CD4-positive, alpha-beta T cell treated with Interleukin-17A for 4 hours (primary cell): Measurements from ENCODE around the gene ZNFX1.

Experiments used
- DNase-seq: peaks from one replicate; pipeline ENCODE4 v3.0.0-alpha.2; 2020; ENCODE audit warnings: mixed read lengths

The ZNFX1 gene

DNA sequence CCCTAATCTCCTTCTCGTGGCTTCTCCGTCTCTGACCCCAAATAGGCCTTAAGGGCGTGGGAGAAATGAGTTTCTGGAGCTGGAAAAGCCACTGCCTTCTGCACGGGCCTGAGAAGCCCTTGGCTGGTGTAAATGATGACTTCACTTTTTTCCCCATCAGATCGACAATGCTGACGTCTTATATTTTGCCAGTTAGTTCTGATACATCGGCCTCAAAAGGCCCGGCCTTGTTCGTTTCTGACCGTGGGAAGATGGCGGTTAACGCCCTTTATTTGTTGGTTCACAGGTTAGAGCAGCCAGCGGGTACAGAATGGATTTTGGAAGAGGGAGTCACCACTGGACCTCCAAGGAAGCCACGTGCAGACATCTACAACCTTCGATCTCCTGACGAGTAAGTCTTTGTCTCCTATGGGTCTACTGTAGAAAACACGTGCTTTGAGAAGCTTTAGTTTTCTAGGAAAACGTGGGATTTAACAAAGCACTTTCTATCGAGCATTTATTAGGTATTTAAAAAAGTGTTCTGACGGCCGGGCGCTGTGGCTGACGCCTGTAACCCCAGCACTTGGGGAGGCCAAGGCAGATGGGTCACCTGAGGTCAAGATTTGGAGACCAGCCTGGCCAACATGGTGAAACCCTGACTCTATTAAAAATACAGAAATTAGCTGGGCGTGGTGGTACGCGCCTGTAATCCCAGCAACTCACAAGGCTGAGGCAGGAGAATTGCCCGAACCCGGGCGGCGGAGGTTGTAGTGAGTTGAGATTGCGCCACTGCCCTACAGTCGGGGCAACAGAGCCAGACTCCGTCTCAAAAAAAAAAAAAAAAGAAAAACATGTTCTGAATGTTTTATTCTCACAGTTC, 1.2 kb upstream of the ZNFX1 start:
- peak; percentile 27 for DNase-seq

DNA sequence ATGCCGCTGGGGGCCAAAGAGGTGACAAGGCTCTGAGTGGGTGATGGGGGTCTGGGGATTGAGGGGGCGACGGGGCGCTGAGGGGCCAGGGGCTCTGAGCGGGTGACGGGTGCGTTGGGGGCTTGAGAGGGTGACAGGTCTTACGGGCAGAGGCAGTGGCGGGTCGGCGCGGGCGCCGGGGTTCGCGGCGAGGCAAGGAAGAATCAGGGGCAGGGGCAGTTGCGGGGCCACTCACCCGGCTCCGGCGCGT, 146 bp downstream of the ZNFX1 start:
- DNase-seq: no peak

DNA sequence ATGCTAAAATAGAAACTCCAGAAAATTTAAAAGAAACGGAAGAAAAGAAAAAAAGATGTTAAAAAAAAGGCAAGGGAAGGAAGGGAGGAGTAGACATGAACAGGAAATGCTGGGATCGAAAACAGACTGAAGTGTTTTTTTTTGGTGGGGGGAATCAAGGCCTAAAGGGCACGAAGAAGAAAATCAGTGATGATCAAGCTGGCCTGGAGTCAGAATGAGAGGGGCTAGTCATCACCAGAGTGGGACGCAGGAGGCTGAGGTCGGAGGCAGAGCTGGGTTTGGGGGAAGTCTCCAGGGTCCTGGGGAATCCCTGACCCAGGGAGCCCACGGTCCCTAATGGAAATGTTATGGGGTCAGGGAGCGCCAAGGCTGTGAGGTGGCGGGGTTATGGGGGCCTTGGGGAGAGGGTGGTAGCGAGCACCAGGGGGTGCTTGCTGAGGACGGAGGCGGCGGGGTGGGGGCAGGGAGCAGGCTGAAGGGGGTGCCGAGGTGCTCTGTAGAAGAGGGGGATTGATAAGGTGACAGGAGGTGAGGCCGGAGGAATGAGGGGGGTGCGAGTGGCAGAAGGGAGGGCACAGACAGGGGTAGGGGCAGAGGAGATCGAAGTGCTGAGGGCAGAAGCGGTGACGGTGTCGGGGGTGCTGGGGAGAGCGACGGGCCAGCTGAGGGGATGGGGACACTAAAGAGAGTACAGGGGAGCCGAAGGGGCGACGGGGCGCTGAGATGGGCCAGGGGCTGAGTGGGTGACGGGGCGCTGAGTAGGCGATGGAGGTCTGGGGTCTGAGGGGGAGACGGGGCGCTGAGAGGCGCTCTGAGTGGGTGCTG, 684 bp downstream of the ZNFX1 start:
- peak; percentile 33 for DNase-seq

DNA sequence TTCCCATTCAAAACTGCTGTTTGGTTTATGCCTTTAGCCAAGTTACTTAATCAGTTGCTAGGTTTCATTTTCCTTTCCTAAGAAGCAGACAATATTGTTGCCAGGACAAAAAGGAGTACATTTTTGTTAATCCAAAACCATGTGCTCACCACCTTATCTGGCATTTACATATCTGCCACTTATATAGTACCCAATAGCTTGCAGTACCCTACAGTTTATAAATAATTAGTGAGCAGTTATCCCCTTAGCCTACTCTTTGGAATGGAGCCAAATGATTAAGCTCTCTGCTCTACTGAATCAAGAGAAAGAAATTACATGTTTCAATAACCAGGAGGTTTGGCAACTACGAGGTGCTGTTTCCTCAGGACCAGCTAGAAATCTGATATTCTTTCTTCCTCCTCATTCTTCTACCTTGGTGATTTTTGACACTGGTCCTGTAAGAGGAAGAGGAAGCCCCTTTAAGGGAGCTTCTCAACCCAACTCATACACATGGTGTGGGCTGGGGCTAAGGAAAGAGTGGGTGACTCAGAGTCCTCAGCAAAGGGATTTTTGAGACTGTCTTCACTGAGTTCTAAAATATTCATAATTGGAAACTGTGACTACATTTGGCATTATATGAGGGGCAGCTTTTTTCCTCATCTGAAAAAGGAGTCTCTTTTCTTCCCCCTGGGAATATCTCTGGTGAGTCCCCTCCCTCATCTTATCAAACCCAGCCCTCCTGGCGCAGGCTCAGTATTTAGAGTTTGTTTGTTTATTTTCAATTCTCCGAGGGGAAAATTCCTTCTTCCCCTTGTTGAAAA, 1.5 kb downstream of the ZNFX1 start:
- DNase-seq: peak; percentile 59

DNA sequence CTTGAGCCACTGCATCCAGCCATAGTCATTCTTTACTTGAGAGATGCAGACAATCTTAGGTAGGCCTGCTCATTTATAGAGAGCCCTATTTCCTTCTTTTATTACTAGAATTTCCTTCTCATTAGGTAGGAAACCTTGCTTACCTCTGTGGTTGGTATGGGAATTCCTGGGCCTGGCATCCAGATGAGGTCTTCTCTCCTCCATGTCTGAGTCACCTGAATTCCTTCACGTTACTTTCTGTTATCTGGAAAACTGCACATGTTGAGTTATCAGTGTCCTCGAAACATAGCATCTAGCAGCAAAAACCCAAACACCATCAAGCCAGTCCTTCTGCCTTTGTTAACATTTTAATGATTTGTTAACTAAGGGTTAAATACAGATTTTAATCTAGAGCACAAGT, 2.2 kb downstream of the ZNFX1 start:
- DNase-seq: no peak

DNA sequence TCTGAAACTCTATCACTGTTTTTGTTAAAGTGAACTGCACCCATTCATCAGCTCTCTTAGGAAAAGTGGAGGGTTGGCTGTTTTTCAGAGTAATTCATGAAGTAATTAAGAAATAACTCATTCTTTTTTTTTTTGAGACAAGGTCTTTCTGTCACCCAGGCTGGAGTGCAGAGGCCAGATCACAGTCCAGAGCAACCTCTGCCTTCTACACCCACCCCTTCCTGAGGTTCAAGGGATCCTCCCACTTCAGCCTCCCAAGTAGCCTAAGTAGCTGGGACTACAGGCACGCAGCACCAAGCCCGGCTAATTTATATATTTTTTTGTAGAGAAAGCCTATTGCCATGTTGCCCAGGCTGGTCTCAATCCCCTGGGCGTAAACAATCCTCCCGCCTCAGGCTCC, 2.6 kb downstream of the ZNFX1 start:
- no peak for DNase-seq

DNA sequence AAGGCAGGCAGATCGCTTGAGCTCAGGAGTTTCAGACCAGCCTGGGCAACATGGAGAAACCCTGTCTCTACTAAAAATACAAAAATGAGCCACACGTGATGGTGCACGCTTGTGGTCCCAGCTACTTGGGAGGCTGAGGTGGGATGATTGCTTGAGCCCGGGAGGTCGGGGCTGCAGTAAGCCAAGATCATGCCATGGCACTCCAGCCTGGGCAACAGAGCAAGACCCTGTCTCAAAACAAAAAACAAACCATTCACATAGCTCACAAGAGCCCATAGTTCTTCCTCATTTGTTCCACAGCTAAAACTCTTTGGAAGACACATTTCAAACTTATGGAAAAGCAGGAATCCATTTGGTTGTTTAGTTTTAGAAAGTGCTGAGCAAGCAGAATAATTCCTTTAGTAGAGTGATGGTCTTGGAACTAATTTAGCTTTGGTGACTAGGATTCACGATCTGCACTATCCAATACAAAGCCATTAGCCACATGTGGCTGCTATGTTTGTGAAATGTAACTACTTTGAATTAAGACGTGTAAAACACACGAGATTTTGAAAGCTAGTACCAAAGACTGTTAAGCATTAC, 4.1 kb downstream of the ZNFX1 start:
- DNase-seq: no peak

DNA sequence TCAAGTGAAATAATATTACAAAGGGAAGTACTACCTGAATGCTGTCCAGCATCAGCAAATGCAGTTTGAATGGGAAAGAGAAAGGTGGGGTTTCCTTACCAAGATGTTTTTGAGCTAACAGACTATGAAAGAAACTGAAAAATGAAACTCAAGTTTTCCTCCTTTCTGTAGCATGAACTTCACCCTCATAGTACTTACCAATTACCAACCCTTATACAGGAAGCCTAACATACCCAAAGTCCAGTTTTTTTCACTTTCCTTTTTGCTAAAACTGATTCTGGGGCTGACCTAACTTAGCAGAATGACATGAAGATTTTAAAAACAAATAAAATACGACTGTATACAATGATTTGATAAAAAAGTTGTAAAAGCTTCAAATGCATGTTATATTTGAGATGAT, 5.2 kb downstream of the ZNFX1 start:
- no peak for DNase-seq

DNA sequence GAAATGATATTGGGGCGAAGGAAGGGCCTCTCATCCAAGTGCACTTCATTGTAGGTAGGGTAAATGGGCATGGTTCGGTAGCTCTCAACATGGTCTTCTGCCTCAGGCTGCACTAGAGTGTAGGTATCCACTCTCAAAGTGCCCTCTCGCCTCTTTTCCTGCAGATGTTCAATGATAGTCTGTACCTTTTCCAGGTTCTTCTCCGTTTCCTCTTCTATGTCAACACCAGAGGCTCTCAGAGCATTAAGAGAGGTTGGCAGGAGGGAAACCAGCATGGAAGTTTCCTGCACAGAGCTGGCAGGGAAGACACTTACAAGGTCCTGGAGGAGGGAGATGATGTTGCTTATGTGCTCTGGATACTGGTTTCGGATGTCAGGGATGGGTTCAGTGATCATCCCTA, 7.1 kb downstream of the ZNFX1 start:
- no peak for DNase-seq

DNA sequence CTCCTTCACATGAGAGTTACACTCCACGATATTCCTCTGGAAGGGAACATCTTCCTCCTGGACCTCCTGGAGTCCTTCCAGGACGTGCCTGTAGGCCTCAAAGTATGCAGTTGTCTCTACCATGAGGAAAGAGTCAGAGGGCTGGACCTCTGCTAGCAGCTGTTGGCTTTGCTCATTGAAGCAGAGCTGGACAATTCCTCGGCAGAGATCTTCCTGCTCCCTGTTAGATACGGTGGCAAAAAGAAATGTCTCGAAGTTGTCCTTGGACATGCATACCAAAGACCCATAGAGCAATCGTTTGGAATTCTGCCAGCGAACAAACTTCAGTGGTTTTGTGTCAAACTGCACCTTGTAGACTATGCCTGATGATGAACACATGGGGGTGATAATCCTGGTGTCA, 7.7 kb downstream of the ZNFX1 start:
- no peak for DNase-seq

DNA sequence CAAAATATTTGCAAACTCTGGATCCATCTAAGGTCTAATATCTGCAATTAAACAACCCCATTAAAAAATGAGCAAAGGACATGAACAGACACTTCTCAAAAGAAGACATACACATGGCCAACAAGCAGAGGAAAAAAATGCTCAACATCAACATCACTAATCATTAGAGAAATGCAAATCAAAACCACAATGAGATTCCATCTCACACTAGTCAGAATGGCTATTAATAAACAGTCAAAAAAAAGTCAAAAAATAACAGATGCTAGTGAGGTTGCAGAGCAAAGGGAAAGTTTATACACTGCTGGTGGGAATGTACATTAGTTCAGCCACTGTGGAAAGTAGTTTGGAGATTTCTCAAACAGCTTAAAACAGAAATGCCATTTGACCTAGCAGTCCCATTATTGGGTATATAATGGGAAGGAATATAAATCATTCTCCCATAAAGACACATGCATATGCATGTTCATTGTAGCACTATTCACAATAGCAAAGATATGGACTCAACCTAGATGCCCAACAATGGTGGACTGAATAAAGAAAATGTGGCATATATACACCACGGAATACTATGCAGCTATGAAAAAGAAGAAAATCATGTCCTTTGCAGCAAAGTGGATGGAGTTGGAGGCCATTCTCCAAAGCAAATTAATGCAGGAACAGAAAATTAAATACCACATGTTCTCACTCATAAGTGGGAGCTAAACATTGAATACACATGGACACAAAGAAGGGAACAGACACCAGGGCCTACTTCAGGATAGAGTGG, 9.1 kb downstream of the ZNFX1 start:
- no peak for DNase-seq

DNA sequence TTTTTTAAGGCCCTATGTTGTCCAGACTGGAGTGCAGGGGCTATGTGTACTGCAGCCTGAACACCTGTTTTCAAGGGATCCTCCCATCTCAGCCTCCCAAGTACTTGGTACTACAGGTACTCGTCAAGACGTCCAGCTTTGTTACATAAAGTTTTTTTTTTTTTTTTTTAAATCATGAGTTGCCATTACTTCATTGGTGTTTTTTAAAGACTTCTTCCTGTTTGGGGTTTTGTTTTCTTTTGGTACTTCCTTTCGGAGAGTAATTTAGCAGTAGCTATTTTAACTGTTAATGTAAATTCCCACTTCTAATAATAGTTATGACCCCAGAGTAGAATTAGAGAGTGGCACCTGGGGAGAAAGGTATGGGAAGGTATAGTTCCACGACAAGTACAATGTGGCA, 10.5 kb downstream of the ZNFX1 start:
- no peak for DNase-seq

DNA sequence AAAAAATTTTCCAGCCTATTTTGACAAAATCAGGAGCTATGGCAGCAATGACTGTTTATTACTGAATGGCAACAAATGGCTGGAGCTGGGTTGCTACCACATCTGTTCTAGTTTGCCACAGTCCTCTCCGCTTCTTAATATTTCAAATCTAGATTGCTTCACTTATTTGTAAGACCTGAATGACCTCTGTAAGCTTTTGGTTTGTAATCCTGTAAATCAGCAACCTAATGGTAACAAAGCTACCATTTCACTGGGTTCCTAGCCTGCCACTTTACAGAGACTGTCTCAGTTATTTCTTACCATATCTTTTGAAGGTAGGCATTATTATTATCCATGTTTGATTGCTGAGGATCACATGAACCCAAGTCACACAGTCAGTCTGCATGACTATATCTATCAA, 15.4 kb downstream of the ZNFX1 start:
- no peak for DNase-seq

DNA sequence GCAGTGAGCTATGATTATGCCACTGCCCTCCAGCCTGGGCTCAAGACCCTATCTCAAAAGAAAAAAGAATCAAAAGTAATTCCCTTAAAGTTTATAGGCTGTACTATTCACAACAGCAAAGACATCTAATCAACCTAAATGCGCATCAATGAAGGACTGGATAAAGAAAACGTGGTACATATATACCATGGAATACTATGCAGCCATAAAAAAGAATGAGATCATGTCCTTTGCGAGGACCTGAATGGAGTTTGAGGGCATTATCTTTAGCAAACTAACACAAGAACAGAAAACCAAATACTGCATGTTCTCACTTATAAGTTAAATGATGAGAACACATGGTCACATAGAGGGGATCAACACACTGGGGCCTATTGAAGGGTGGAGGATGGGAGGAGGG, 16.7 kb downstream of the ZNFX1 start:
- DNase-seq: no peak

DNA sequence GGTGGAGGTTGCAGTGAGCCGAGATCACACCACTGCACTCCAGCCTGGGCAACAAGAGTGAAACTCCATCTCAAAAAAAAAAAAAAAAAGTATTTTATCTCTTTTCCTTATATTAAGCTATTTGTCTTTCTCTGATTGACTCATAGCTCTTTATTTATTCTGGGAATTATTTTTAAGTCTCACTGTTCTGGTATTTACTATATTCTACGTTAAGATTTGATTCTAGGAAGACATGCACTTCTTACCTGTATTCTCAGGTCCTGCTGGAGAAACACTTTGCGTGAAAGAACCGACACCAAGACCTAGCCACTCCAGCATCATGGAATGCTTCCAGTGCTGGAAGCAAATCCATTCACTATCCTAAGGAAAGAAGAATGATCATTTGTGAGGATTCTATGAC, 17.6 kb downstream of the ZNFX1 start:
- DNase-seq: no peak

DNA sequence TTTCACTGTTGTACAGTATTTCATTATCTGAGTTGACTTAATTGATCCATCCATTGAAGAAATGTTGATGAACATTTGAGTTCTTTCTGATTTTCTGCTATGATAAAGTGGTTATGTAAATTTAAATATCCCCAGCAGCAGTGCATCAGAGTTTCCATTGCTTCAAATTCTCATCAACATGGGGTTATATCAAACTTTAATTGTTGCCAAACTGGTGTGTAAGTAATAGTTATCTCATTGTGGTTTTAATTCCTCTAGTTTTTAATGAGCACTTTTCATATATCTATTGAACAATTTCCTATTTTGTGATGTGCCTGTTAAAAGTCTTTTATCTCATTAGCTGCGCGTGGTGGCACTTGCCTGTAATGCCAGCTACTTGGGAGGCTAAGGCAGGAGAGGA, 18.1 kb downstream of the ZNFX1 start:
- no peak for DNase-seq

DNA sequence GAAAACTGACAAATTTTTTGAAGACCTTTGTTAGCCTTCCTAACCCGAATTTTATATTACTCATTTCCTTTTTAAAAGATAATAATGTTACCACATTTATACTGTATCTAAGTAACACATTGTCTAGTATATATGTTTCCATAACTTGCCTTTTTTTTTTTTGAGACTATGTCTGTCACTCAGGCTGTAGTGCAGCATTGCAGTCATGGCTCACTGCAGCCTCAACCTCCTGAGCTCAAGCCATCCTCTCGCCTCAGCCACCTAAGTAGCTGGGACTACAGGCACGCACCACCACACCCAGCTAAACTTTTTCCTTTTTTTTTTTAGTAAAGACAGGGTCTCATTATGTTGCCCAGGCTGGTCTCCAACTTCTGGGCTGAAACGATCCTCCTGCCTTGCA, 18.6 kb downstream of the ZNFX1 start:
- no peak for DNase-seq

DNA sequence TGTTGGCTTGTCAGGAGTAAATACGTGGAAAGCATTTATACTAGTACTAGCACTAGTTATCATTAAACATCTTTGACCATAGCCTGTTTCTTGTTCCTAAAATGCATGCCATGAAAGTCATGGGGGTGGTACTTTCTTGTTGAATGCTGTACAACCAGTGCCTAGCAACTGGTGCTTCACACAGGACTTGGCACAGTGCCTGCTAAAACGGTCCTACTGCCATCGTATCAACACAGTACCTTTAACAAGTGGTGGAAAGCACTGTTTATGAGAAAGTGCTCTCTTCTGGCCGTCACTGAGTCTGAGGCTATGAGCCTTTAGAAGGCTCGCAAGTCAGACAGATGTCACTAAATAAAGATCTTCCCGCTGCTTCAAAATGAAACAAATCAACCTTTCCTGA, 21.6 kb downstream of the ZNFX1 start:
- no peak for DNase-seq

DNA sequence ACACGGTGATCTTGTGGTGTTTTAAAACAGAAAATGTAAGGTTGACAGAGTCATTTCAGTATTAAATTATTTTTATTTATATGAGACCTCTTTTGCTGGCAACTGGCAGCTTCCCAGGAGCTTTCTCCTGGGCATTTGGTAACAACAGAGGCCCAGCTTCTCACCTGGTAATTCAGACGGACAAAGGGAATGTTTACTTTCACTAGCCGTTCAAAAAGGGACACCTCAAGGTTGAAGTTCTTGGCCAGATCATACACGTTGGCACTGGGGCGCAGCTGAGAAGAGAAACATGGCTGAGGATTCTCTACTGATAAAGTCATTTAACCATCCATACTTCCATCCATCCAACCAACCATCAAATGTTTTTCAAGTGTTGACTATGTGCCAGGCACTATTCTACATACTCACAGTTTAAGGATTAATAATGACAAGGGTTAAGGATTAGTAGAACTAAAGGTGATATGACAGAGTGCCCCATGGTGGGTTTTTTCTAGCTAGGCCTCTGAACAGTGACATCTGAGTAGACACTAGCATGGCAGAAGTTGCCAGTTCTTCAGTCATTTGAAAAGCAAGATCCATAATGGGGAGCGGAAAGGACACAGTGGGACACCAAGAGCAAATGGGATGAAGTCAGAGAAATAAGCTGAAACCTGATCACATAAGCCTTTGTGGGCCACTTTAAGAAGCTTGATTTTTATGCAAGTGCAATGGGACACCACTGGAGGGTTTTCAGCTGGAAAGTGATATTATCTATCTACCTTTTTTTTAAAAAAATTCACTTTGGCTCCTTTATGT, 25.1 kb downstream of the ZNFX1 start:
- DNase-seq: no peak

DNA sequence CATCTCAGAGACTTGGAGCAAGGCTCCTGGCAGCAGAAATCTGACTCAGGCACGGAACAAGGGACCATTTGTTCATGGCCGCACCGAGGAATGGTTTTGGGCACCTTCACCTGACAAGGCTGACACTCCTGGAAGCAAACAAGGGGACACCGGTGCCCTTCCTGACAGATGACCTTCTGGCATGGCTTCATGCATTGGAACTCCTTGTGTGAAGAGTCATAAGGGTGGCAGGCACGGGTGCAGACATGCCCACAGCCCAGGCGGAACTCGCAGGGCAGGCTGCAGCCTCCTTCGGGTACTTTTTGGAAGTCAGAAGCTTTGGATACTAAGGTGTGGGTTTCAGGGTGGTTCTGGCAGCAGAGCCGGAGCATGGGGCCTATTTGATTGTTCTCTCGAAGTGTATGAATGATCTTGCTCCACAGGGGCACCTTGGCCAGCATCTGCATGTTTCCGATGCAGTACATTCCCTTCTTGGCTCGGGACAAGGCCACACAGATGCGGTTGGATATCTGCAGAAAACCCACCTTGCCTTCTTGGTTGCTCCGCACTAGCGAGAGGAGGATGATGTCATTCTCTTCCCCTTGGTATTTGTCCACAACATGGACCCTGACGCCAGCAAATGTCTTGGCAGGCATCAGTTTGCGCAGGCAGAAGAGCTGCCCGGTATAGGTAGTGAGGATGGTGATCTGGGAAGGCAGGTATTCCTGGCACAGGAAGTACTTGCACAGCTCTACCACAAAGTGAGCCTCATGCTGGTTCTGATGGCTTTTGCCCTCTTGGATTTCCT, 28.8 kb downstream of the ZNFX1 start:
- DNase-seq: no peak

DNA sequence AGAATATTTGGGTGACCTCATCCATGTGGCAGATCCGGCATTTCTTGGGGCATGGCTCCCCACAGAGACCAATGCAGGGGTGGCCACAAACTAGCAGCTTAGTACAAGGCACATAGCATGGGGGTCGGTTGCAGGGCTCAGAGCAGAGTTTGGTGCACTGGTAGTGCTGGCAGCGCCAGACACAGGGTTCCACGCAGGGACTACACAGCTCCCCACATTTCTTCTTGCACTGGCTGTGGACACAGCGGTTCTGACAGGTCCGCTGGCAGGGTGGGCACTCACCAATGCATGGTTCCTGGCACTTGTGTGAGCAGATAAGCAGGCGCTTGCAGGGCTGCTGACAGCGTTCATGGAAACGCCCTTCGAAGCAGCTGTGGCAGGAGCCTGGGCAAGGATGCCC, 29.6 kb downstream of the ZNFX1 start:
- no peak for DNase-seq
